ENCODE measurements around the gene PCED1A. TPM values are rescaled to one million over a fixed set of nuclear protein-coding genes. Genes with fewer than 3 reads are reported as not detected.

Gene PCED1A
- total RNA-seq, 4 donors from 2014 or later = 25.4 to 99.0 (median 48.7) TPM

GRCh38 chr20:2849529-2849928 lies 9.1 kb upstream of the PCED1A start:
- Histone ChIP-seq H3K27ac (no peak overlapping the region), H3K36me3 (no peaks in the 10 kb centered on the region), H3K4me3 (no peak overlapping the region), H3K9me3 (no peaks in the 10 kb centered on the region), H3K27me3 (no peaks in the 10 kb centered on the region), H3K4me1 (no peaks in the 10 kb centered on the region)
- no peak for DNase-seq
- TF ChIP-seq CTCF (IDR thresholded peaks at IDR 0.05) (no peak), POLR2A (IDR thresholded peaks at IDR 0.05) (no peak)

GRCh38 chr20:2847802-2848201 lies 7.3 kb upstream of the PCED1A start:
- Histone ChIP-seq H3K9me3 (no peaks in the 10 kb centered on the region), H3K27me3 (no peaks in the 10 kb centered on the region), H3K36me3 (no peaks in the 10 kb centered on the region), H3K4me1 (no peaks in the 10 kb centered on the region), H3K27ac (no peak overlapping the region), H3K4me3 (no peak overlapping the region)
- DNase-seq = no peak
- TF ChIP-seq CTCF (IDR thresholded peaks at IDR 0.05) (no peak), POLR2A (IDR thresholded peaks at IDR 0.05) (no peak)

DNA sequence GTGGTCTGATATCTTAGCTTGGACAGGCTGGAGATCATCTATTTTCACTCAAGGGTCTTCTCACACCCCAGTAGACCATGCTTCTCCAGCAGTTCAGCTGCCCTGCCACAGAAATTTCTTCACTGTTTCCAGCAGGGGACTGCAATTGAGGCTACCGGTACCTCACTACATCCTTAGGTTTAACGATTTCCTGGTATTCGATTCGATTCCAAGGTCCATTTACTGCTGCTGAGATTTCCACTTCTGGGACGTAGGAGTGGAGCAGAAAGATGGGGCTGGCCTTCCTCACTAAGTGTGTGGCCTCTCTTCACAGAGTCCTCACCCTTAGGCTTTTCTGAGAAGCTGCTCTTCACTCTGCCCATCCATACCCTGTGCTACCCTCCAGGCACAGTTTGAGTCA lies 6.2 kb upstream of the PCED1A start:
- H3K9me3 ChIP-seq = no peaks in the 10 kb centered on the region
- DNase-seq = no peak
- H3K27ac ChIP-seq = no peak overlapping the region

DNA sequence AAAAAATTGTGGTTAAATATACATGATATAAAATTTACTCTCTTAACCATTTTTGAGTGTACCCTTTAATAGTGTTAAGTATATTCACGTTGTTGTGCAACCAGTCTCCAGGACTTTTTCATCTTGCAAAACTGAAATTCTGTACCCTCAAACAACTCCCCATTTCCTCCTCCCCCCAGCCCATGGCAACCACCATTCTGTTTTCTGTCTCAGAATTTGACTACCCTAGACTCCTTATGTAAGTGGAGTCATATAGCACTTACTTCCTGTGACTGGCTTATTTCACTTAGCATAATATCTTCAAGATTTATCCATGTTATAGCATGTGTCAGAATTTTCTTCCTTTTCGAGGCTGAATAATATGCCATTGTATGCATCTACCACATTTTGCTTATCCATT lies 5.2 kb upstream of the PCED1A start:
- H3K9me3 ChIP-seq = no peaks in the 10 kb centered on the region
- no peaks in the 10 kb centered on the region for H3K36me3 ChIP-seq
- TF ChIP-seq POLR2A (IDR thresholded peaks at IDR 0.05) = no peak
- no peak for TF ChIP-seq CTCF (IDR thresholded peaks at IDR 0.05)
- no peak overlapping the region for H3K27ac ChIP-seq
- H3K4me3 ChIP-seq = no peak overlapping the region
- peaks cover 0 to 9% (median 0%) of the 10 kb centered on the region in 4 donors for H3K4me1 ChIP-seq
- no peak for DNase-seq
- H3K27me3 ChIP-seq = no peaks in the 10 kb centered on the region

More for the DNA sequence above, 6.2 kb upstream of the PCED1A start:
- Histone ChIP-seq H3K4me1 (peaks cover 0 to 3% (median 0%) of the 10 kb centered on the region in 4 donors), H3K27me3 (no peaks in the 10 kb centered on the region), H3K36me3 (no peaks in the 10 kb centered on the region), H3K4me3 (no peak overlapping the region)
- TF ChIP-seq POLR2A (IDR thresholded peaks at IDR 0.05) (no peak), CTCF (IDR thresholded peaks at IDR 0.05) (no peak)

DNA sequence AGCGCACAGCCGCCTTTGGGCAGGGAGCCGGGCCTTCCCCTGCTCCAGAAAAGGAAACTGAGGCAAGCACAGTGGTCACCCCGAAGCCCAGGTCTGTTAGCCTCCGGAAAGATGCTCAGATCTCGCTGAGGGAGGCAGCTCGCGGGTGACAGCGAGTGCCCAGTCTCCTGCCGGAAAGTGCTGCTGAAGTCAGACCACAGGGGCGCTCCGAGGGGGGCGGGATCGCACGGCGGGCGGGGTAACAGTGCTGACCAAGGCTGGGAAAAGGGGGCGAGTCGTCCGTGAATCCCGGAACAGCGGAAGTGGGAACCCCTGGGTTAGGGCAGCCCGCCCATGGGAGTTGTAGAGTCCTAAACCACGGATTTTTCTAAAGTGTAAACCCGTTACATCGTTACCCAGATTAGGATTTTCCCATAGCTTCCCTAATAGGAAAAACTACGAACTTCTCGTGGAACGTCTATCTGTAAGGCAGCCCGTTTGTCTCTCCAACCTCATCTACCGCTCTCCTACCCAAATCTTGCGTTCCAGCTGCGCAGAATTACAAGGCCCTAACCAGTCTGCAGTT lies 594 bp upstream of the PCED1A start:
- H3K4me3 ChIP-seq = peak overlapping the region; percentile 80 to 94 (median 88)
- no peaks in the 10 kb centered on the region for H3K36me3 ChIP-seq
- H3K27me3 ChIP-seq = no peaks in the 10 kb centered on the region
- peaks cover 0 to 14% (median 7%) of the 10 kb centered on the region in 4 donors for H3K4me1 ChIP-seq
- H3K27ac ChIP-seq = peak overlapping the region; percentile 86 to 89 (median 87)
- peak; percentile 47 to 73 (median 72) for DNase-seq
- TF ChIP-seq CTCF (IDR thresholded peaks at IDR 0.05) (no peak), POLR2A (IDR thresholded peaks at IDR 0.05) (no peak)
- H3K9me3 ChIP-seq = no peaks in the 10 kb centered on the region
